ENCODE results near the gene TRAF7. TPM values are rescaled to one million over a fixed set of nuclear protein-coding genes. Genes with fewer than 3 reads are reported as not detected.
A peak's percentile ranks its signal among the peaks of the same experiment; 100 is the strongest.
"Not testable (repeated sequence)": the region's sequence is repeated elsewhere in the genome, so short reads cannot be mapped to it uniquely, and the experiment has no call there.

TRAF7 gene
- total RNA-seq, 1 experiment from 2014 or later, result 45.5 TPM

GRCh38 chr16:2122429-2122828 lies 33.2 kb upstream of the TRAF7 start:
- no peak for DNase-seq (ENCODE audit: low read depth)

- not testable (repeated sequence) for DNase-seq (ENCODE audit: low read depth)
Measured at GRCh38 chr16:2122934-2123683, 32.5 kb upstream of the TRAF7 start.

GRCh38 chr16:2123706-2124376 lies 31.7 kb upstream of the TRAF7 start:
- not testable (repeated sequence) for DNase-seq (ENCODE audit: low read depth)

DNA sequence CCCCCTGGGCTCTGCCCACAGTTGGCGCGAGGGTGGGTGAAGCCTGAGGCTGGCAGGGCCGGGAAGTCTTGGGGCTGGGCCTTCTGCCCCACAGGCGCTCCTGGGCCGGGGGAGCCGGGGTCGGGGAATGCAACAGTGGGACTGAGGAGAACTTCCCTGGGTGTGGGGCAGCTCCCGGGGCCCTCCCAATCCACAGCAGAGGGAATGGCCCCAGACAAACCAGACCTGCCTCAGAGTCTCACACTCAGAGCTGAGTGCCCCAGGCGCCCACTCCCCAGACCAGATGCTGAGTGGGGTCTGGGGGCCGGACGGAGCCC lies 31.2 kb upstream of the TRAF7 start:
- not testable (repeated sequence) for DNase-seq (ENCODE audit: low read depth)

GRCh38 chr16:2124694-2125444 lies 30.7 kb upstream of the TRAF7 start:
- peak; percentile 80 for DNase-seq (ENCODE audit: low read depth)

- not testable (repeated sequence) for DNase-seq (ENCODE audit: low read depth)
Measured at GRCh38 chr16:2125609-2126008, 30.0 kb upstream of the TRAF7 start.

- DNase-seq (ENCODE audit: low read depth), result not testable (repeated sequence)
Measured at GRCh38 chr16:2126161-2126743, 29.3 kb upstream of the TRAF7 start.

- not testable (repeated sequence) for DNase-seq (ENCODE audit: low read depth)
Measured at GRCh38 chr16:2126928-2127556, 28.5 kb upstream of the TRAF7 start.

GRCh38 chr16:2127630-2128280 lies 27.8 kb upstream of the TRAF7 start:
- peak; percentile 49 for DNase-seq (ENCODE audit: low read depth)

GRCh38 chr16:2129251-2129650 lies 26.3 kb upstream of the TRAF7 start:
- not testable (repeated sequence) for DNase-seq (ENCODE audit: low read depth)

DNA sequence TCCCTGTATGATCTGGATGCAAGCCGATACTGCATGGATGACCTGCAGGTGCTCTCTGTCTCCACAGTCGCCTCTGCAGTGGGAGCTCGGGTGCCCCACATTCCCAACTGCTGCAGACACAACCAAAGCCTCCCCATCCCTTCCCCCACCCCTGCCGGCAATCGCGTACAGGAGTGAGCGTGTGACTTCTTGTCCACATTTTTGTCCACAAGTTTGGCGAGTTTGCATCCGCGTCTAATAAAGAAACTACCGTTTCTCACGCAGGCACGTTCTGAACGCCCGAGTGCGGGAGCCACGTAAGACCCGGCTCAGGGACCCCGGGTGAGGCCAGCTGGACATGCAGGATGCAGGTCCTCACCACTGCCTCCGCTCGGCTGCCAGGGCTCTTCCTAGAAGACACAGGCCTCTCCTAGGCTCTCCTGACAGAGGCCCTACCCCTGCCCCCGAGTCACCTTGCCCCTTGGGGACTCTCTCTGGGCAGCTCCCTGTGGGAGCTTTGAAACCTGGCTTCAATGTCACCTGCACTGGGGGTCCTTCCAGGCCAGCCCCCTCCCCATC lies 25.6 kb upstream of the TRAF7 start:
- DNase-seq (ENCODE audit: low read depth), result not testable (repeated sequence)

DNA sequence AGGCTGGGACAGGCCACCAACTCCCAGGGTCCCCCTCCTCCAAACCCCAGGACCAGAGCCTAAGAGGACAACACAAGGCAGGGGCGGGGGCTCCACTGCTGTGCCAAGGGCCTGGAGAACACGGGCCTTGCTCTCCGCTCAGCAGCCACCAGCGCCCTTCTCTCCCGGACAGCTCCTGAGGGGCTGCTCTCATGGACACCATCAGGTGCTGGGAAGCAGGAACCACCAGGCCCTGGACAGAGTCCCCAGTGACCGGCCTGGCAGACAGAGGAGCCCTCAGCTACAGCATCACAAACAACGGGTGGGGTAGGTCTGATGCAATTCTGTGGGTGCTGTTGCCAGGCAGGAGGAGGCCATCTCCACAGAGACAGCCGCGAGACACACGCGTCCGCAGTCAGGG lies 21.8 kb upstream of the TRAF7 start:
- DNase-seq (ENCODE audit: low read depth), result not testable (repeated sequence)

DNA sequence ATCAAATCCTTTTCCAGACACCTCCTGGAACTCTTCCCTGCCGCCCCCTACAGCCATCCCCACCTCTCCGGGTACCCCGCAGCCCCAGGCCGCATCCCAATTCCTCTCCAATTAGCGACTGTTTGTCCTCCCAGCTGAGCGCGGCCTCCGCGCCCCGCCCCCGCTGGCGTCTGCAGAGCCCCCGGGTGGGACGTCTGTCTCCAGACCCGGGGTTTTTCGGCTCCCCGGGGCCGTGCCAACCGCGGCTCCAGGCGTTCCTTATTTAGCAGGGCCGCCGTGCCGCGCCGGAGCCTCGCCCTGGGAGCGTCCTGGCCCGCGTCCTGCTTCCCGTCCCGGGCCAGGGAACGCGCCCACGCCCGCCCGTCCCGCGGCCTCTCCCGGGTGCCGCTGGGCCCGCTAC lies 20.5 kb upstream of the TRAF7 start:
- not testable (repeated sequence) for DNase-seq (ENCODE audit: low read depth)

- peak; percentile 86 for DNase-seq (ENCODE audit: low read depth)
Measured at GRCh38 chr16:2135770-2136490, 19.7 kb upstream of the TRAF7 start, which contains the start of gene PKD1. TSS of gene PKD1 (minus strand) at chr16:2135898. CDS start at chr16:2135689, 209 bp downstream.

DNA sequence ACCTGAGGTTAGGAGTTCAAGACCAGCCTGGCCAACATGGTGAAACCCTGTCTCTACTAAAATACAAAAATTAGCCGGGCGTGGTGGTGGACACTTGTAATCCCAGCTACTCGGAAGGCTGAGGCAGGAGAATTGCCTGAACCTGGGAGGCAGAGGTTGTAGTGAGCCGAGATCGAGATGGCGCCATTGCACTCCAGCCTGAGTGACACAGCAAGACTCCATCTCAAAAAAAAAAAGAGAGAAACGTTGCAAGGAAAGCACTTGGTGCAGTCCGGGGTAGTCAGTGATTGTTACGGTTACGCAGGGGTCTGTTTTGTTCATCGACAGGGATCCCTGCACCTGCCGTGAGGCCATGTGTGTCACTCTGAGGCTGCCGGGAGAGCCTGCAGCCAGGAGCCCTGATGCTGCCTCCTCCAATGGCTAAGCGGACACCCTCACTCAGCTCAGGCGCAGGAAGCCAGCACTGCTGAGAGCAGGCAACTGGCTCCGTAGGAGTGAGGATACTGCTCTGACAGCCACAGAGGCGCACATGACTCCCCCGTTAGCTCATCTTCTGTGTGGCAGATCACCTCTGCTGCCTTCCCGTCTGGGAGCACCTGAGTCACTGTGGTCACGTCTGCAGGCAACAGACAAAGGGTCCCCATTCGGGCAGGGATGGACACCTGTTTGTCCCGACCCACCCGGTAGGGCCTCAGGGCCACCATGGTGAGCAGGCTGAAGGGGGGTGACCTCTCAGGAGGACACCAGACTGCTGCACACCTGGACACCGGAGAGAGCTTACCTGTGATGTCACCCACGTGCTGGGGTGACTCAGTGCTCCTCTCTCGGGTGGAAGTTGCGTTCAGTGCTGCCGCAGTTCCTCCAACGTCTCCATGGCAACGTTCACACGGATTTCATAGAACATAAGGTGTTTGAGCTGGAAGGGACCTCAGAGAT lies 12.4 kb upstream of the TRAF7 start:
- DNase-seq (ENCODE audit: low read depth), result no peak

- no peak for DNase-seq (ENCODE audit: low read depth)
Measured at GRCh38 chr16:2143878-2144485, 11.6 kb upstream of the TRAF7 start.

DNA sequence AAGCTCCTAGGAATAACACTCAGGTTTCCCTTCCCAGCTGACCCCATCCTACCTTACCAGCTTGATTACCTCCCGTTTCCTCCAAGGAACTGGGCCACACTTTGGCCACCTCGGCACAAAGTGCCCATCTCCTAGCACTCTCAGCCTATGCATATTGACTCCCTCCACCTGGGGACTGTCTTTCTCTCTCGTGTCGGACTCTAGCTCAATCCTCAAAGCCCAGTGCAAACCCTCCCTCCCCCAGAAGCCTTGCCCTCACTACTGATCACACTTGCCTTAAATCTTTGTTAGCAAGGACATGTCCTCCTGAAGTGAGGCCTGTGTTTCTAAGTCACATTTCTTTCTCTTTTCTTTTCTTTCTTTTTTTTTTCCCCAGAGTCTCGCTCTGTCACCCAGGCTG lies 9.7 kb upstream of the TRAF7 start:
- no peak for DNase-seq (ENCODE audit: low read depth)

DNA sequence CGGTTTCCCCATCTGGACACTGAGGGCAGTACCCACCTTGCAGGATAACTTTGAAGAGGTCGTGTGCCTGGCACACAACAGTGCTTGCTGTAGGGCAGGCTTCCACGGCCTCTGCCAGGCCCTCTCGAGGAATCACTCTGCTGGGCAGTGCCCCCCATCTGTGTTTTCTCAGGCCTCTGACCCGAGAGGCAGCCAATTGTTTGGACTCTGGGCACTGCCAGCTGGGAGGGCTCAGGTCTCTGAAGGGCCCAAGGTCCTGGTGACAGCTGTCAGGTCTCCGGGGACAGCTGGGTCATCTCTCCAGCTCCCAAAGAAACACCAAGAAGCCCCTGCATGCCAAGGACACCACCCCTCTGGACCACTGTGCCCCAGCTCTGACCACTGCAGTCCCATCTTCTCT lies 8.2 kb upstream of the TRAF7 start:
- no peak for DNase-seq (ENCODE audit: low read depth)
